ENCODE results near the gene PCDHGA8.
"Not testable (repeated sequence)": the region's sequence is repeated elsewhere in the genome, so short reads cannot be mapped to it uniquely, and the experiment has no call there.

The PCDHGA8 gene

GRCh38 chr5:141392429-141393198, at the start of gene PCDHGA8:
Gene PCDHGA8 (plus strand): TSS chr5:141392633. CDS start chr5:141392814, 181 bp downstream.
- TF ChIP-seq GATA1 (IDR thresholded peaks at IDR 0.05; ENCODE audit: low read depth, low read length) (no peak), POLR2A (IDR thresholded peaks at IDR 0.05; ENCODE audit: low read length) (no peak)
- no peak for DNase-seq

- no peak for DNase-seq
- TF ChIP-seq POLR2A (IDR thresholded peaks at IDR 0.05; ENCODE audit: low read length) (no peak), GATA1 (IDR thresholded peaks at IDR 0.05; ENCODE audit: low read depth, low read length) (no peak)
Observed at GRCh38 chr5:141342773-141343172, 49.7 kb upstream of the PCDHGA8 start.

GRCh38 chr5:141343242-141343952, 49.0 kb upstream of the PCDHGA8 start, which contains the start of gene PCDHGA3:
Gene PCDHGA3 (plus strand): TSS chr5:141343829. CDS start chr5:141344034, 205 bp downstream.
- no peak for TF ChIP-seq POLR2A (IDR thresholded peaks at IDR 0.05; ENCODE audit: low read length)
- TF ChIP-seq GATA1 (IDR thresholded peaks at IDR 0.05; ENCODE audit: low read depth, low read length): no peak
- DNase-seq: peak; percentile 25 to 32

- TF ChIP-seq POLR2A (IDR thresholded peaks at IDR 0.05; ENCODE audit: low read length): no peak
- TF ChIP-seq GATA1 (IDR thresholded peaks at IDR 0.05; ENCODE audit: low read depth, low read length): no peak
- DNase-seq: no peak
Observed at GRCh38 chr5:141343953-141344463, 48.4 kb upstream of the PCDHGA8 start.

GRCh38 chr5:141345327-141345726, 47.1 kb upstream of the PCDHGA8 start:
- no peak for TF ChIP-seq POLR2A (IDR thresholded peaks at IDR 0.05; ENCODE audit: low read length)
- TF ChIP-seq GATA1 (IDR thresholded peaks at IDR 0.05; ENCODE audit: low read depth, low read length): no peak
- no peak for DNase-seq

- DNase-seq: not testable (repeated sequence)
Observed at GRCh38 chr5:141346017-141346416, 46.4 kb upstream of the PCDHGA8 start.

- DNase-seq: peak; percentile 10 to 20
- TF ChIP-seq GATA1 (IDR thresholded peaks at IDR 0.05; ENCODE audit: low read depth, low read length) (no peak), POLR2A (IDR thresholded peaks at IDR 0.05; ENCODE audit: low read length) (no peak)
Observed at GRCh38 chr5:141349917-141350619, 42.4 kb upstream of the PCDHGA8 start, which contains the start of gene PCDHGB1. Gene PCDHGB1 (plus strand): TSS chr5:141350099. CDS start chr5:141350261, 162 bp downstream.

GRCh38 chr5:141351591-141351990, 40.8 kb upstream of the PCDHGA8 start:
- DNase-seq: no peak
- TF ChIP-seq POLR2A (IDR thresholded peaks at IDR 0.05; ENCODE audit: low read length) (no peak), GATA1 (IDR thresholded peaks at IDR 0.05; ENCODE audit: low read depth, low read length) (no peak)

- DNase-seq: peak in 1 of 2 experiments; percentile 4
- no peak for TF ChIP-seq GATA1 (IDR thresholded peaks at IDR 0.05; ENCODE audit: low read depth, low read length)
- TF ChIP-seq POLR2A (IDR thresholded peaks at IDR 0.05; ENCODE audit: low read length): no peak
Observed at GRCh38 chr5:141354900-141355469, 37.4 kb upstream of the PCDHGA8 start, which contains the start of gene PCDHGA4. Gene PCDHGA4 (plus strand): TSS chr5:141355021. CDS start chr5:141355108, 87 bp downstream.

GRCh38 chr5:141355641-141356040, 36.8 kb upstream of the PCDHGA8 start:
- DNase-seq: no peak
- no peak for TF ChIP-seq POLR2A (IDR thresholded peaks at IDR 0.05; ENCODE audit: low read length)
- TF ChIP-seq GATA1 (IDR thresholded peaks at IDR 0.05; ENCODE audit: low read depth, low read length): no peak

GRCh38 chr5:141356133-141356532, 36.3 kb upstream of the PCDHGA8 start:
- DNase-seq: no peak
- TF ChIP-seq POLR2A (IDR thresholded peaks at IDR 0.05; ENCODE audit: low read length) (no peak), GATA1 (IDR thresholded peaks at IDR 0.05; ENCODE audit: low read depth, low read length) (no peak)

GRCh38 chr5:141356950-141357349, 35.5 kb upstream of the PCDHGA8 start:
- no peak for DNase-seq
- TF ChIP-seq POLR2A (IDR thresholded peaks at IDR 0.05; ENCODE audit: low read length) (no peak), GATA1 (IDR thresholded peaks at IDR 0.05; ENCODE audit: low read depth, low read length) (no peak)

GRCh38 chr5:141359790-141360426, 32.5 kb upstream of the PCDHGA8 start, which contains the start of gene PCDHGB2:
Gene PCDHGB2 (plus strand): TSS chr5:141359994. CDS start chr5:141360136, 142 bp downstream.
- peak; percentile 6 to 18 for DNase-seq
- TF ChIP-seq POLR2A (IDR thresholded peaks at IDR 0.05; ENCODE audit: low read length) (no peak), GATA1 (IDR thresholded peaks at IDR 0.05; ENCODE audit: low read depth, low read length) (no peak)

Measured in erythroblast (primary cell).